GM04503 (cell line): ENCODE results near the gene CCDC73.
"Not testable (repeated sequence)": the region's sequence is repeated elsewhere in the genome, so short reads cannot be mapped to it uniquely, and the experiment has no call there.

Source experiments
- DNase-seq: peaks from one replicate; pipeline ENCODE4 v3.0.0-alpha.2; 2012; ENCODE audit warnings: low read depth

The CCDC73 gene

DNA sequence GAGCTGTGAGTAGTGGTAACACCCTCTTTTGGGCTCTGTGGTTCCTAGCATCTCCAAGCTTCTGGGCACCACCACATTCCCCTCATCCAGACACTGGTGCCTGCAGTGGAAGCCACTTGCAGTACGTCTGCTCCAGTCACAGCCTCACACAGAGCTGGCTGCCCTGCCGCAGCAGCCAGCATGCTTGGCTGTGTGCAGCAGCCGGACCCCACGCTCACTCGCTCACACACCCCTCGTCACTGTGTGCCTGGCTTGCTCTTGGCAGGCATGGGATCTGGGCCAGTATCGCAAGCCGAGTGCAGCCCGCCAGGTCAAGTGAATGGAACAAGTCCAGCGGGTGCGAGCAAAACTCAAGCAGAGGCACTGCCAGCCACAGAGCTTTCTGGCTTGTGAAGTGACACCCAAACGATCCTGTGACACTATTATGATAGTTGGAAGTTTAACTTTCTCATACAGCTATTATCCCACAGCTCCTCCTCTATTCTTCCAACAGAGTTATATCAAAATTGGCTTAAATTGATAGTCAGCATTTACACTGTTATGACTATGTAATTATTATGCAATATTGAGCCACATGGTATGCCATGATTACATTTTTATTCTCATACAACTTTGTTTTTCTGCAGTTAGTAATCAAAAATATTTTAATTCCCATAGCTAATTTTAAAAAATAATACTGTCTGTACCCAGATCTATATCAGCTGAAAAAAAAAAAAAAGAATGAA is 89.0 kb downstream of the CCDC73 start:
- DNase-seq: no peak

DNA sequence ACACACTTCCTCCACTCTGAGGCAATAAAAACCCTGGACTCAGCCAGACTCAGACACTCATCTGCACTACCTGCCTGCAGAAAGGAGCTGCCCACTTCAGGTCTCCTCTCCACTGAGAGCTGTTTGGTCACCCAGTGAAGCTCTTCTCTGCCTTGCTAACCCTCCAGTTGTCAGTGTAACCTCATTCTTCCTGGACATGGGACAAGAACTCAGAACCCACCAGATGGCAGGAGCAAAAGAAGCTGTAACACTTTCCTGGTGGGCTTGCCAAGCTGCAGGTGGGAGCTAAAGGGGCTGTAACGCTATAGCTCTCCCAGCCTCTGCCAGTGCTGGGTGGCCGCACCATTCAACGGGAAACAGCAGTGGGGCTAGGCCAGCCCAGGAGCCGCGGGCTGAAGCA is 89.7 kb downstream of the CCDC73 start:
- DNase-seq: no peak

DNA sequence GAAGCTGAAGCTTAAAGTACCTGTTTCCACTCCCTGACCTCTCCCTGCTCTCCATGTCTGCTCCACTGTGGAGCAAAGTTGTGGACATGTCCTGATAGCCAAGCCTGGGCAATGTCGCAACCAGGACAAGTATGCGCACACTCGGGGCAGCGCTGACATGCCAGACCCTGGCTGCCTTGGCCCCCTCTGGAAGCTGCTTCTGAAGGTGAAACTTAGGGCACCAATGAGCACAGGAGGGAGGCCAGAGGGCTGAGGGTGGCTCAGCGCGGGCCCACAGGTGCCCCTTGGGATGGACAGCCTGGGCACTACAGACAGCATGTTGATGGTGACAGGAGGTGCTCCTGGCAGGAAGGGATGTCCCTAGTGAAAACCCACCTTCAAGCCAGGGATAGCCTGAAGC is 90.2 kb downstream of the CCDC73 start:
- no peak for DNase-seq

DNA sequence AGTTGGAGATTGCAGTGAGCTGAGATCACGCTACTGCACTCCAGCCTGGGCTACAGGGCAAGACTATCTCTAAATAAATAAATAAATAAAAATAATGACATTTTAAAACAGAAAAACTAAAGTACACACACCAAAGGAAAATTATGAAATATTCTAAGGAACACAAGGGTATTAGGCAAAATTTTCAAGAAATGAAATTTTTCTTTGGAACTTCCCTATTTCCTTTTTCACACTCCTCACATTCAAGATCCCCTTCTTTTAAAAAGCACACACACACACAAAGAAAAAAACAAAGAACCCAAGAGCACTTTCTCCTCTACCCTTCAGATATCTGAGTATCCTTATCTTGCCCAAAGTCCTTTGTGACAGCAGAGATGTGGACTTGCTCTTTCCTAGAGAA is 92.8 kb downstream of the CCDC73 start:
- no peak for DNase-seq

DNA sequence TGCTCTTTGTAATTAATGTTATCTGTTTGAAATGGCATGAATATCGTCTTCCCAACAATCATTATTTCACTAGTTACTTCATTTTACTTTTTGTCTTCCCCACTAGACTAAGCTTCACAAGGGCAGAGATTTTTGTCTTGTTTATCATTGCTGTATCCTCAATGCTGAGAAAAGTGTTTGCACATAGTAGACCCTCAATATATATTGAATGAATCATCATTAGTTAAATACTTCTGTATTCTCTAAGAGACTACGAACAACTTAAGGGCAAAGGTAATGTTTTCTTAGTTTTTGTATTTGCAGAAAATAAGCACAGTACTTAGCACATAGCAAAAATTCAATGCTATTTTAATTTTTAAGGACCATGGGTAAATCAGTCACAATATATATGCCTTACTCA is 95.9 kb downstream of the CCDC73 start:
- DNase-seq: no peak

DNA sequence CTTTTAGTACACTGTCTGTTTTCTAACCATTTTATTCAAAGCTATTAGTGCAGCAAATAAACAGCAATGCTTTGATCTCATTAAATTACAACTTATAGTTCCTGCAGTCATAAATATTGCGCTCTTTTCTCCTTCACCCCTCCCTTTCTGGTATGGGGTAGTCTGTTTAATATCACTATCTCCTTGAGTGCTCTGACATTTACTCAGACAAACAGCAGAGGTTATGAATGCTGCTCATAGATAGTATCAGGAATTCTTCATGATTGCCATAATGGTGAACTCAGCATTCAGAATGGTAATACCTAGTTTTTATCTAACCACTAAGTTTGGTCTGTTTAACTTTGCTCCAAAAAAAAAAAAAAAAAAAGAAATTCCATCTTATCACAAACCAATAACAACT is 123.4 kb downstream of the CCDC73 start:
- DNase-seq: no peak

DNA sequence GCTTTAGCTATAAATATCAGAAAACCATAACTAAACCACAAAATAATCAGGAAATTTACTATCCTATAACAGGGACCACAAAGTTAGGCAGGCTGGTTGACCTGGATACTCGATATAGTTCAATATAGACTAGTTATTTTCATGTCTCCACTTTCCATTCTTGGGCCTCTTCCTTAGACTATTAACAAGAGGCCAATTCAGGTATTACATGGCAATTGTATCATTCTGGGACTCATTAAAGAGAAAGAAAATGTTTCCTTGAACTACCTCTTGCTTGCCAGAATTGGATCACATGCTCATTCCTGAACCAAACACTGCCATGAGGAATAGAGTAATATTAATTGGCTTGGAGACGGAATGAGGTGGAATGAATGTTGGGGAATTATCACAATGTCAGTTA is 134.8 kb downstream of the CCDC73 start:
- no peak for DNase-seq

DNA sequence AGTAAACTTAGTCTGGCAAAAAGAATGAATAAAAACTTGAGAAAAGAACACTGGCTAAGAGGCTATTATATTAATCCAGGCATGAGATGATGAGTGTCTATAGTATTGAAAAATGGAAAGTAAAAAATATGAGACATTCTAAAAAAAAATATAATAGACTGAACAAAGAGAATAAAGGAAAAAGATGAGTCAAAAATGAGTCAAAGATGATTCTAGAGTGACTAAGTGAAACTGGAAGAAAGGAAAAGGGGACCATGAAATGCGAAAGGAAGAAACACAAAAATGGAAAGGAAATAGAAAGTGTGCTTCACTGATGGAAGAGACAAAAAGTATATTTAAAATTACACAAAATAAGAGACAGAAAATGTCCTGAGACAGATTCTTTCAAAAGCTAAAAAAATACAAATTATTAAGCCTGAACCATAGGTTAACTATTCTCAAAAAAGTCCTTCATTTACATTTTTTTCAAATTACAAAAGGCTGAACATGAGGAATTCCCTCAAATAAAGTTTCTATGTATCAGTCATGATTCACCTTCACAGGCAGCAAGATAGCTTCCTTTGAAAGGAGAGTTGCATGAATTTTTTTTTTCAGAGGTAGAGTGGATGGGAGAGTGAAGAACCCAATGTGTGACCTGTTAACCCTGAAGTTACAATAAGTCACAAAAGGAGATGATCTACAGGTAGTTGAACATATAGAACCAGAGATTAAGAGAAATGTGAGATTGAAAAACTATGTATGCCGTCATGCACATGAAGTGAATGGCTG is 135.6 kb downstream of the CCDC73 start:
- peak; percentile 1 for DNase-seq

DNA sequence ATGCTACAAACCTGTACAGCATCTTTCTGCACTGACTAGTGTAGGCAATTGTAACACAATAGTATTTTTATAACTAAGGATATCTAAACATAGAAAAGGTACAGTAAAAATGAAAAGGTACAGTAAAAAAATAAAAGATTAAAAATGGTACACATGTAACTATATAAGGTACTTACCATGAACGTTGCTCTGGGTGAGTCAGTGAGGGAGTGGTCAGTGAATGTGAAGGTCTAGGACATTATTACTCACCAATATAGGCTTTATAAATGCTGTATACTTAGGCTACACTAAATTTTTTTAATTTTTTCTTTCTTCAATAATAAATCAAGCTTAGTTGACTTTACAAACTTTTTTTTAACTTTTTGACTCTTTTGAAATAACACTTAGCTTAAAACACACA is 150.9 kb downstream of the CCDC73 start:
- no peak for DNase-seq

DNA sequence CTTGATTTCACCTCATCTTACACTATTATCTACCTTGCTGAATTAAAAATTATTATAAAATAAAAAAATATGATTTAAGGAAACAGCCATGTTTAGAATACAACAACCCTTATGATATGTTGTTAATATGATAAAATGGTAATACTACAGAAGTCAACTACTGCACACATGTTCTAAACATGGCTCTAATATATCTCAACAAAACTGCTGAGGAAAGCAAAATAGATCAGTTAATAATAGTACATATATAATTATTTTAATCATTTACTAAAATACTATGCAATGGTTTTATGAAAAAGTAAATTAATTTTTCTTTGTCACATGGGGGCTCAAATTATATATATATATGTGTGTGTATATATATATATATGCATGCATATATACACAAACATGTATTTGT is 153.1 kb downstream of the CCDC73 start:
- no peak for DNase-seq

DNA sequence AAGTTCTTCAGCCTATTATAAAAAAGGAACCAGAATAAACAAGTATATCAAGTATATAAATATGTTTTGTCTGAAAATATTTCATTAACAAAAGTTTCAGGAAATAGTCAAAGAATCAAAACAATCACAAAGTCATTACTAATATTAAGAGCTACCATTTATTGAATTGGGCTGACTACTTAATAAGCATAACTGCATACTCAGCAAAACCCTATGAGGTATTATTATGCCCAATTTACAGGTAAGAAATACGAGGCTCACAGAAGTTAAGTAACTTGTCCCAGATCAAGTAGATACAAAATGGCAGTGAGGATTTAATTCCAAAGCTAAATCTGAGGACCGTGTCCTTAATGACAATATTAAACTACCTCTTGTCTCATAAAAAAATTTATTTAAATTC is 158.6 kb downstream of the CCDC73 start:
- no peak for DNase-seq

DNA sequence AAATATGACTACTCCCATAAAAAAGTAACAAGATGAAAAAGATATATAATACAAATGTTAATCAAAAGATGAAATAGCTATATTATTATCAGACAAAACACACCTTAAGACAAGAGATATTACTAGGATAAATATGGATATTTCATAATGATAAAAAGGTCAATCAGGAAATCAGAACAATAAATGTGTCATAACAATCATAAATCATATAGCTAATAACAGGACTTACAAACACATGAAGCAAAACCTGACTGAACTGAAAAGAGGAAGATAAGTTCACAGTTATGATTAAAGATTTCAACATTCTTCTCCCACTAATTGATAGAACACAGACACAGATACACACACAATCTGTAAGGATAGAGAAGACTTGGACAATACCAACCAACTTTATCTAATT is 163.6 kb downstream of the CCDC73 start:
- DNase-seq: no peak

DNA sequence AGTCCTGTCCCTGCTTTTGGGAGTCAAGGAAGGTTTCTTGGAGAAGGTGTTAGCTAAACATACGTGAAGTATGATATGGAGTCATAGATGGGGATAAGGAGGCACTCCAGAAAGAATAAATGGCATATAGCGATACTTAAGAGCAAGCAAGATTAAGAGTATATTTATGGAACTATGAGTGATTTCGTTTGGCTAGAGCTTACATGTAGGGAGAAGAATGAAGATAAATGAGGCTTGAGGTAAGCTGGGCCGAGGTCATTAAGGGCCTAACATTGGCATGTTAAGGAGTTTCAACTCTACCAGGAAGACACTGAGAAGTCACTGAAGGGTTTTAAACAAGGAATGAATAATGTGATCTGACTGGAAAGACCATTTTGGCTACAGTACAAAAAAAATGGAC is 177.6 kb downstream of the CCDC73 start:
- no peak for DNase-seq

DNA sequence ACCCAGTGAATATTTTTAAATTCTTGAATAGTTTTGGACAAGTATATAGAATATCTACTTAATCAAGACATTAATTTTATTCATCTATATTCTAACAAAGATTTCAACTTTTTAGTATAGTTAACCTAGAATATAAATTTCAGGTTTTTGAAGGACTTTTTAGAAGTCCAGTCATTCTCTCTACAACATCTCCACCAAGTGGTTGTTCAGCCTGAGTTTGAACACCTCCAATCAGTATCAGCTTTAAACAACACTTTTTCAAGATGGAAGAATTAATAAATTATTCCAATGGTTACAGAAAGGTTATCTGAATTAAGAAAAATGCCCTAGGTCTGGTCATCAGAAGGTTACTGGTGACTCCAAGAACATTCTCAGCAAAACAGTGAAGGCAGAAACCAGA is 179.0 kb downstream of the CCDC73 start:
- DNase-seq: no peak

DNA sequence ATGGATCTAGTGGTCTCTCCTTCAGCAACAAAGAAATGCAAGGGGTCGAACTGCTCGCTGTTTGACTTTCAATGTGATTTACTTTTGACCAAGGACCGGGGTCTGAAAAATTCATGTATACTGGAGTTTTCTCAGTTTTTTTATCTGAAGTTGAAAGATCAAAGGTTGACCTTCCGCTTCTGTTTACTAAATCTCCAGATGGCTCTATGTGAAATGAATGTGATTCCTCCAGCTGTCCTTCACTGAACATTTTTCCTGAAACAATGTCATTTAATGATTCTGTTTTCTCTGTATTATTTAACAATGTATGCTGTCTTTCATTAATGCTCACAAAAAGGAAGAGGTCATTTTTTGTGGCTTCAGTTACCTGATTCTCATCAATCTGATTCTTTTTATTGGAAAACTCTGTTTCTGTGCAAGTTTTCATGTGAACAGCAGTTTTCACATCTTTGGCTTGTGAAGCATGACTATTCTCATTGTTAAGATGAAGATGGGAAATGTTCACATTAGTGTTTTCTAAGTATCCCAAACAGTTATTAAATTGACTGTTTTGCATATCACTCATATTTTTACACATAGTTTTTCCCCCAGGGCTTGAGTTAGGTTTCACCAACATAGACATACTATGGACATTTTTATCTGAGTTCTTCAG is 180.8 kb downstream of the CCDC73 start:
- no peak for DNase-seq

DNA sequence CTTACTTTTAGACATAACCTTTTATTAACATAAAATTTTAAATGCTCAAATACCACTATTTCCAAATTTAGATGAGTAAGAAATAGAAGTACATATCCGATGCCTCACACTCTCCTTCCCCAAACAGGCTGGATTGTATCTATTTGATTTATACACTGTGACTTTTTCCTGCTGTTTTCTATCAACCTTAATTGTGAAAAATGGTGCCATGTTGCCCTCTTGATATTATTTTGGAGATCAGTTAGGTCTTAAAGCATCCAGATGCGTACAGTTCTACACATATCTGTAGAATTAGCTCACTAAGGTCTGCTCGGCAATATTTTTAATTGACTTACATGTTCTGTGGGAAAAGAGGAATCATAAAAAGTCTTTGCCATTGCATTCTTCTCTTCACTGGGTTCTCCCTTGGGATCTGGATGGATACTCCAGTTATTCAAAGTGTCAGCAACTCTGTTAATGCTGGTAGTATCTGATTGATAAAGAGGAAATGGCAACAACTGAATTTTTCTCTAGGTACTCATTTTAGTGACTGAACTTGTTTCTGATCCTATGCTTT is 183.6 kb downstream of the CCDC73 start:
- peak; percentile 12 for DNase-seq

DNA sequence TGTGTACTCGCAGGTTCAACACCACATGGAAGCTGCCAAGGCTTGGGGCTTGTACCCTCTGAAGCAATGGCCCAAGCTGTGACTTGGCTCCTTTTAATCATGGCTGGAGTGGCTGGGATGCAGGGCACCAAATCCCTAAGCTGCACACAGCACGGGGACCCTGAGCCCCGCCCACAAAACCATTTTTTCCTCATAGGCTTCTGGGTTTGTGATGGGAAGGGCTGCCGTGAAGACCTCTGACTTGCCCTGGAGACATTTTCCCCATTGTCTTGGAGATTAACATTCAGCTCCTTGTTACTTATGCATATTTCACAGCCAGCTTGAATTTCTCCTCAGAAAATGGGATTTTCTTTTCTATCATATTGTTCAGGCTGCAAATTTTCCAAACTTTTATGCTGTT is 185.6 kb downstream of the CCDC73 start:
- DNase-seq: not testable (repeated sequence)

DNA sequence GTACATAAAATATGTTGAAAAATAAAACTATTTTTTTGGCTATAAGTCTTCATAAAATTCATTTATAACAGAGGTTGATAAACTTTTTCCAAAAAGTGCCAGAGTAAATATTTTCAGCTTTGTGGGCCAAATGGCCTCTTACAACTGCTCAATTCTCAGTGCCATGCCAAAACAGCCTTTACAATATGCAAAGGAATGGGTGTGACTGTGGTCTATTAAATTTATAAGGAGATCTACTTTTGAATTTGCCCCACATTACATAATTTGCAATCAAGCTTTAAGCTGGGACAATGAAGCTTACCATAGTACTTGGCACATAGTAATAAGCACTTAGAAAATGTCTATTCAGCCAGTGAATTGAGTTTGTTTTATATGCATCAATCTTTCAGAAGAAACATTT is 188.2 kb downstream of the CCDC73 start:
- DNase-seq: no peak

DNA sequence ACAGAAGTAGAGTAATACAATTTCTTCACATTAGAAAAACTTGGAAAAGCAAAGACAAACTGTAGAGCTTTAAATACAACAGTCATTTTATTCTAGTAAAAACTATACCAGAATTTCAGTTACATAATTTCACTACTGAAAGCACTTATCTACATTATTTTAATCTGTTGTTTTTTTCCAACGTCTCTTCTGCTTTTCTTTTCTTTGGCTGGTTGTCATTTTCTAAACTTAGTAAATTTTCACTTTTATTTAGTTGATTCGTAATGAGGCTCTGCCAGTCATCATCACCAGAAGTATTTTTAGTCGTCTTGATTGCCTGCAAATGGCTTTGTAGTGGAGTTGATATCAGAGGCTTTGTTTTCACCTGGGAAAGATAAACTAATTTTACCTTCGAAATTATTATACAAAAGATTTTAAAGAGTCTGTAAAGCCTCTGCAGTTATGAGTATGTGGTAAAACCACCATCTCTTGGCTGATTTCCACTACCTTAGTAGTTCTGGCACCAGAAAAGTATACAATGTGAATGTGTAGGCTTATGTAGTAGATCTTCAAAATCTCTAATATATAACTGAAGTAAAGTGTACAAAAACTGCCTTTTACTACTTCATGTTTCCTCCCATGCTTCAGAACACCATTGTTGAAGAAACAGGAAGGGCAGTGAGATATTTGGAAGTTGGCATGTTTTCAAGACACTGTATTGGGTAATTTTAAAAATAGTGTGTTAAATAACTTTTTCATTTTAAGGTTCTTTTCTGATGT is 191.6 kb downstream of the CCDC73 start:
- no peak for DNase-seq

DNA sequence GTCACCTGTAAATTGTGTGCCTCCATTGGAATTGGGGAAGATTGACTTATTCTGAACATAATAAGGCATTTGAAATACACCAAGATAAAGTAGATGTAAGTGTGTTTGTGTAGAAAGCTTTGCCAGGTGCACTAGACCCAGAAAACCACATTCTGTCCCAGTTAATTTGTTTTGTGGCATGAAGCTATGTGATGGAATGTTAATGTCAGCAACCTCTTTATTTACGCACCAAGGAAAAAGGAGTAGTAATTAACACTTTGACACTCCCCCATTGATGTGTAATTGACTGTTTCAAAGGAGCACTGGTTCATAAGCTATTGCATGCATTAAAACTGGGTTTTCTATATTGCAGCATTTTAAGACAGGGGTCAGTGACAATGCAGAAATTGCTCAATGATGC is 196.5 kb downstream of the CCDC73 start:
- no peak for DNase-seq

DNA sequence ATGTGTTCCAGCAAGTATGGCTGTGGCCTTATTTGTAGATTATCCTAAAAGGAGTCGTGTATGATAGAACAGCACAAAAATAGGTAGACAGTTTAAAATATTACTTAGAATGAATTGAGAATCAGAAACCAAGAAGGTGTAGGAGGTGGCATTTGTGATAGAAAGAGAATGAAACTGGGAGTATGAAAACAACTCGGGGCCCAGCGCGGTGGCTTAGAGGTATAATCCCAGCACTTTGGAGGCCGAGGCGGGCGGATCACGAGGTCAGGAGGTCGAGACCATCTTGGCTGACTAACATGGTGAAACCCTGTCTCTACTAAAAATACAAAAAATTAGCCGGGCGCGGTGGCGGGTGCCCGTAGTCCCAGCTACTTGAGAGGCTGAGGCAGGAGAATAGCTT is 198.3 kb downstream of the CCDC73 start:
- DNase-seq: not testable (repeated sequence)

DNA sequence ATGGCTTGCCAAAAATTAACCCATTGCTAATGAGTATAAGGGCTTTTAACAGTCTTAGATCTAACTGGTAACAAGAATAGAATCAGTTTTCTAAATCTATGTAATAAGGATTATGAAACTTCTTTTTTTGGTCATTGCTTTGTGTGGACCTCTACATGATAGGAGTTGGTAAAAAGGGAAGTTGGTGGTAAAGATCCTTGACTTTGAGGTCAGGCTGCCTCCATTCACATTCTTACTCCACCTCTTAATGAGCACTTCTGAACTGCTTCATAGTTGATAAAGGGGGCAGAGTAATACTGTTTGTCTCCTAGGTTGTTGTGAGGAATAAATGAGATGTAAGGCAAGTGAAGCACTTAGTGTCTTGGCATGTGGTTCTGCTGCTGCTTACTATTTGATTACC is 200.2 kb downstream of the CCDC73 start:
- no peak for DNase-seq
